CD4-positive, alpha-beta T cell (primary cell): ENCODE data around the gene SLC41A3. TPM values are rescaled to one million over a fixed set of nuclear protein-coding genes. Genes with fewer than 3 reads are reported as not detected.
"Not testable (repeated sequence)": the region's sequence is repeated elsewhere in the genome, so short reads cannot be mapped to it uniquely, and the experiment has no call there.

Source experiments
- ATAC-seq: fragments of 200-7000 bp; cut with Tn5 transposase; one replicate; pipeline ENCODE4 v1.10.0; 2022; ENCODE audit warnings: mild to moderate bottlenecking; ENCODE audit not compliant: poor library complexity
- CTCF ChIA-PET: fragments of 350-600 bp; sonication (Branson Sonifier 250); formaldehyde crosslinking; loops from one replicate; lab custom pipeline; 2021; ENCODE audit warnings: antibody characterized with exemption, inconsistent platforms; lab: Charles Lee
- POLR2A ChIA-PET: fragments of 350-600 bp; sonication (Branson Sonifier 250); formaldehyde crosslinking; loops from one replicate; lab custom pipeline; 2021; ENCODE audit warnings: antibody characterized with exemption, inconsistent platforms; lab: Charles Lee
- DNase-seq, 14 experiments: peaks; one replicate each; pipeline ENCODE4 v3.0.0-alpha.2; 2013 to 2020; ENCODE audit warnings: mixed read lengths in 2 of 14
- H3K27ac ChIP-seq, 2 donors: one replicate each; pipeline versions ENCODE4 v1.5.1 to v1.7.0; 2013; ENCODE audit warnings: low read length in 2 of 2, low read depth in 1 of 2, mild to moderate bottlenecking in 1 of 2
- H3K27me3 ChIP-seq, 2 experiments: 1 replicate in 1 of 2; 2 replicates in 1 of 2; pipeline versions ENCODE4 v1.6.1 to v1.7.0; 2013; ENCODE audit warnings: low read length in 2 of 2, control low read depth in 1 of 2, mild to moderate bottlenecking in 1 of 2, moderate library complexity in 1 of 2; ENCODE audit not compliant: insufficient read depth in 2 of 2, control insufficient read depth in 1 of 2
- H3K36me3 ChIP-seq: one replicate; pipeline ENCODE4 v1.6.1; 2013; ENCODE audit warnings: low read length, control low read depth; ENCODE audit not compliant: insufficient read depth
- H3K4me1 ChIP-seq: one replicate; pipeline ENCODE4 v1.6.1; 2013; ENCODE audit warnings: low read length, control low read depth; ENCODE audit not compliant: insufficient read depth
- H3K4me3 ChIP-seq: one replicate; pipeline ENCODE4 v1.5.1; 2013; ENCODE audit warnings: mild to moderate bottlenecking, low read length, moderate library complexity
- H3K9me3 ChIP-seq, 2 experiments: 1 replicate in 1 of 2; 2 replicates in 1 of 2; pipeline versions ENCODE4 v1.6.1 to v1.7.0; 2013; ENCODE audit warnings: low read length in 2 of 2, mild to moderate bottlenecking in 2 of 2, control low read depth in 1 of 2, moderate library complexity in 1 of 2; ENCODE audit not compliant: control insufficient read depth in 1 of 2, insufficient read depth in 1 of 2
- H3K27ac Mint-ChIP-seq: one replicate; pipeline ENCODE4 v1.8.0; 2020; ENCODE audit warnings: mixed read lengths
- H3K27me3 Mint-ChIP-seq: one replicate; pipeline ENCODE4 v1.8.0; 2021; ENCODE audit warnings: mixed read lengths
- H3K36me3 Mint-ChIP-seq: one replicate; pipeline ENCODE4 v1.8.0; 2021; ENCODE audit warnings: low read depth, mixed read lengths
- H3K4me1 Mint-ChIP-seq: one replicate; pipeline ENCODE4 v1.8.0; 2021; ENCODE audit warnings: low read depth, mixed read lengths
- H3K4me3 Mint-ChIP-seq: one replicate; pipeline ENCODE4 v1.8.0; 2020; ENCODE audit warnings: mild to moderate bottlenecking, mixed read lengths
- H3K9me3 Mint-ChIP-seq: one replicate; pipeline ENCODE4 v1.8.0; 2020; ENCODE audit warnings: mixed read lengths
- CTCF ChIP-seq: fragments of 200-600 bp; IDR thresholded peaks from one replicate; pipeline ENCODE4 v1.8.0; 2022; ENCODE audit warnings: antibody characterized with exemption, mild to moderate bottlenecking
- intact Hi-C, 2 experiments: fragments of 100-400 bp; cut with DNase I in 1 of 2; cut with micrococcal nuclease in 1 of 2; formaldehyde crosslinking; loops; one replicate each; pipeline versions ENCODE4 v1.15.1 to v1.9.0; 2023 to 2025; cut with DNase I, micrococcal nuclease
- total RNA-seq, 174 experiments: library from RNA in 2 of 174; stranded (reverse) in 2 of 174; gene quantifications; one replicate each; pipeline ENCODE4 v1.2.3 and lab custom pipeline; 2021 to 2026

SLC41A3 gene
- total RNA-seq, 2 experiments from 2014 or later, result 26.5 to 29.1 TPM

- peaks cover 25 to 33% of the 10 kb centered on the region in 2 experiments for H3K27me3 ChIP-seq
- ChIA-PET CTCF (no interaction called here), POLR2A (no interaction called here)
- peaks cover 5% of the 10 kb centered on the region for H3K4me1 ChIP-seq
- Mint-ChIP-seq H3K9me3 (no peaks in the 10 kb centered on the region), H3K4me1 (peaks cover 3% of the 10 kb centered on the region), H3K27ac (no peak overlapping the region), H3K36me3 (no peaks in the 10 kb centered on the region), H3K27me3 (peaks cover 26% of the 10 kb centered on the region), H3K4me3 (no peak overlapping the region)
- H3K4me3 ChIP-seq, result no peak overlapping the region
- intact Hi-C loops, result no loop called here
- no peaks in the 10 kb centered on the region for H3K9me3 ChIP-seq
- no peak overlapping the region for H3K27ac ChIP-seq
- no peaks in the 10 kb centered on the region for H3K36me3 ChIP-seq
- ATAC-seq, result no peak
- TF ChIP-seq CTCF, result no peak
- no peak for DNase-seq
Measured at GRCh38 chr3:125967156-125967555, 116.8 kb downstream of the SLC41A3 start.

- intact Hi-C loops, result no loop called here
- CTCF ChIA-PET, result no interaction called here
- POLR2A ChIA-PET, result no interaction called here
- Histone ChIP-seq H3K36me3 (no peaks in the 10 kb centered on the region), H3K4me3 (no peak overlapping the region), H3K27me3 (peaks cover 16 to 19% of the 10 kb centered on the region in 2 experiments), H3K9me3 (no peaks in the 10 kb centered on the region), H3K4me1 (no peaks in the 10 kb centered on the region), H3K27ac (no peak overlapping the region)
- H3K36me3 Mint-ChIP-seq, result no peaks in the 10 kb centered on the region
- H3K27me3 Mint-ChIP-seq, result peaks cover 14% of the 10 kb centered on the region
- H3K9me3 Mint-ChIP-seq, result no peaks in the 10 kb centered on the region
- no peak overlapping the region for H3K4me3 Mint-ChIP-seq
- no peak for ATAC-seq
- no peak overlapping the region for H3K27ac Mint-ChIP-seq
- TF ChIP-seq CTCF, result no peak
- H3K4me1 Mint-ChIP-seq, result no peaks in the 10 kb centered on the region
- DNase-seq, result no peak
Measured at GRCh38 chr3:125965505-125965904, 118.4 kb downstream of the SLC41A3 start.

GRCh38 chr3:125963834-125964233 lies 120.1 kb downstream of the SLC41A3 start:
- H3K4me1 ChIP-seq, H3K4me3 Mint-ChIP-seq, H3K9me3 Mint-ChIP-seq, POLR2A ChIA-PET, H3K27ac Mint-ChIP-seq, H3K27ac ChIP-seq, DNase-seq, H3K36me3 ChIP-seq, H3K4me1 Mint-ChIP-seq, intact Hi-C loops, H3K36me3 Mint-ChIP-seq, CTCF ChIA-PET, H3K4me3 ChIP-seq, ATAC-seq: not testable (repeated sequence)
- peaks cover 11% of the 10 kb centered on the region for H3K27me3 Mint-ChIP-seq
- Histone ChIP-seq H3K9me3 (peaks cover 0 to 10% of the 10 kb centered on the region in 2 experiments), H3K27me3 (peaks cover 18 to 20% of the 10 kb centered on the region in 2 experiments)

GRCh38 chr3:125961289-125961589 lies 122.7 kb downstream of the SLC41A3 start:
- Mint-ChIP-seq H3K9me3 (no peaks in the 10 kb centered on the region), H3K4me1 (no peaks in the 10 kb centered on the region), H3K4me3 (no peak overlapping the region), H3K27me3 (peaks cover 22% of the 10 kb centered on the region), H3K36me3 (no peaks in the 10 kb centered on the region), H3K27ac (no peak overlapping the region)
- ATAC-seq (no peak), DNase-seq (no peak)
- no peak overlapping the region for H3K27ac ChIP-seq
- no peak for TF ChIP-seq CTCF
- CTCF ChIA-PET, result no interaction called here
- no peak overlapping the region for H3K4me3 ChIP-seq
- peaks cover 0 to 15% of the 10 kb centered on the region in 2 experiments for H3K9me3 ChIP-seq
- POLR2A ChIA-PET, result no interaction called here
- no peaks in the 10 kb centered on the region for H3K36me3 ChIP-seq
- H3K27me3 ChIP-seq, result peaks cover 13 to 14% of the 10 kb centered on the region in 2 experiments
- intact Hi-C loops, result no loop called here
- H3K4me1 ChIP-seq, result no peaks in the 10 kb centered on the region
